Epithelial cell of esophagus (primary cell): ENCODE measurements around the gene CYB561D1.

Experiments used
- DNase-seq: peaks from one replicate; pipeline ENCODE4 v3.0.0; 2010; ENCODE audit warnings: low read depth
- H3K4me3 ChIP-seq: 2 replicates; pipeline ENCODE4 v1.5.1; 2011; ENCODE audit warnings: mild to moderate bottlenecking, low read length, control low read depth
- CTCF ChIP-seq: IDR thresholded peaks from 2 replicates; pipeline ENCODE4 v1.5.1; 2011; ENCODE audit warnings: low read depth, mild to moderate bottlenecking, low read length, control low read depth, inconsistent platforms; ENCODE audit not compliant: insufficient read depth; ENCODE audit errors: missing control alignments

The CYB561D1 gene

GRCh38 chr1:109530457-109531087 lies 36.7 kb downstream of the CYB561D1 start:
- TF ChIP-seq CTCF, result no peak
- no peak overlapping the region for H3K4me3 ChIP-seq
- DNase-seq, result no peak

- TF ChIP-seq CTCF, result no peak
- no peak for DNase-seq
- H3K4me3 ChIP-seq, result no peak overlapping the region
Measured at GRCh38 chr1:109531380-109531779, 37.5 kb downstream of the CYB561D1 start.

- DNase-seq, result no peak
- no peak for TF ChIP-seq CTCF
- no peak overlapping the region for H3K4me3 ChIP-seq
Measured at GRCh38 chr1:109531826-109532364, 38.0 kb downstream of the CYB561D1 start.

GRCh38 chr1:109532365-109533136 lies 38.7 kb downstream of the CYB561D1 start:
- TF ChIP-seq CTCF, result peak; percentile 95
- H3K4me3 ChIP-seq, result no peak overlapping the region
- DNase-seq, result peak; percentile 67

GRCh38 chr1:109534307-109534858 lies 40.5 kb downstream of the CYB561D1 start:
- DNase-seq, result no peak
- H3K4me3 ChIP-seq, result no peak overlapping the region
- TF ChIP-seq CTCF, result no peak

GRCh38 chr1:109535481-109535880 lies 41.6 kb downstream of the CYB561D1 start:
- TF ChIP-seq CTCF, result no peak
- no peak overlapping the region for H3K4me3 ChIP-seq
- no peak for DNase-seq
